PC-9 (cell line): ENCODE results near the gene CENPP.

Experiments
- EZH2 ChIP-seq: fragments of 200-600 bp; sonication (generic); IDR thresholded peaks from 2 replicates; pipeline ENCODE4 v1.8.0; 2017; ENCODE audit warnings: antibody characterized with exemption, low read depth
- TF ChIP-seq, protein P1 (sequence below): fragments of 200-600 bp; sonication (generic); conservative IDR thresholded peaks from 2 replicates; pipeline ENCODE4 v1.6.1; 2017; ENCODE audit warnings: mixed run types, antibody characterized with exemption, mild to moderate bottlenecking, moderate library complexity

DNA sequence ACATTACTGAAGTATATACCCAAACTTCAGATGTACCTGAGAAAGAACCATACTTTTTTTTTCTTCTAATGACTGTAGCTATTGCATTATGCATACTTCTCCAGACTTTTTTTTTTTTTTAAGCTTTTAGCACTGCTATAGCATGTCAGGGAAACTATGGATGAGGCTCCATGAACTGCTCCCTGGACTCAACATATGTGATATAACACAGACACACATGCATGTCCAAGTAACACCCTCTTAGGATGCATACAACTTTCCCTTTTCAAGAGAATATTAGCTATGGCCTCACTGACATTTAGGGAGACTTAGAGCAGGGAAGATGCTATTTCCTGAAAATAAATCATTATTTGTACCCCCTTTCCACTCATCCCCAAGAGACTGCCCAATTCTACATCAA is 157.1 kb downstream of the CENPP start:
- TF ChIP-seq, protein P1, sequence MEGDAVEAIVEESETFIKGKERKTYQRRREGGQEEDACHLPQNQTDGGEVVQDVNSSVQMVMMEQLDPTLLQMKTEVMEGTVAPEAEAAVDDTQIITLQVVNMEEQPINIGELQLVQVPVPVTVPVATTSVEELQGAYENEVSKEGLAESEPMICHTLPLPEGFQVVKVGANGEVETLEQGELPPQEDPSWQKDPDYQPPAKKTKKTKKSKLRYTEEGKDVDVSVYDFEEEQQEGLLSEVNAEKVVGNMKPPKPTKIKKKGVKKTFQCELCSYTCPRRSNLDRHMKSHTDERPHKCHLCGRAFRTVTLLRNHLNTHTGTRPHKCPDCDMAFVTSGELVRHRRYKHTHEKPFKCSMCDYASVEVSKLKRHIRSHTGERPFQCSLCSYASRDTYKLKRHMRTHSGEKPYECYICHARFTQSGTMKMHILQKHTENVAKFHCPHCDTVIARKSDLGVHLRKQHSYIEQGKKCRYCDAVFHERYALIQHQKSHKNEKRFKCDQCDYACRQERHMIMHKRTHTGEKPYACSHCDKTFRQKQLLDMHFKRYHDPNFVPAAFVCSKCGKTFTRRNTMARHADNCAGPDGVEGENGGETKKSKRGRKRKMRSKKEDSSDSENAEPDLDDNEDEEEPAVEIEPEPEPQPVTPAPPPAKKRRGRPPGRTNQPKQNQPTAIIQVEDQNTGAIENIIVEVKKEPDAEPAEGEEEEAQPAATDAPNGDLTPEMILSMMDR: no peak
- TF ChIP-seq EZH2: no peak
